Endothelial cell of umbilical vein (primary cell): ENCODE results near the gene MEIOB.

Experiments
- CTCF ChIP-seq, 2 donors: IDR thresholded peaks; 1 replicate in 1 of 2; 2 replicates in 1 of 2; pipeline ENCODE4 v1.5.1; 2011; ENCODE audit warnings: low read length in 2 of 2, mild to moderate bottlenecking in 2 of 2, moderate library complexity in 2 of 2, control low read depth in 1 of 2, inconsistent platforms in 1 of 2, low read depth in 1 of 2; ENCODE audit not compliant: insufficient read depth in 1 of 2; ENCODE audit errors: extremely low read depth in 1 of 2
- EZH2 ChIP-seq: IDR thresholded peaks from 2 replicates; pipeline ENCODE4 v1.6.1; 2012; ENCODE audit warnings: borderline replicate concordance, low read depth, mild to moderate bottlenecking, moderate library complexity, low read length, inconsistent platforms; ENCODE audit not compliant: severe bottlenecking
- FOS ChIP-seq: IDR thresholded peaks from 2 replicates; pipeline ENCODE4 v1.6.1; 2011; ENCODE audit warnings: mild to moderate bottlenecking, low read length, moderate library complexity, borderline replicate concordance; ENCODE audit not compliant: insufficient read depth
- GATA2 ChIP-seq: IDR thresholded peaks from 2 replicates; pipeline ENCODE4 v1.7.0; 2011; ENCODE audit warnings: low read depth, mild to moderate bottlenecking, moderate library complexity, mixed read lengths, low read length; ENCODE audit not compliant: insufficient read length, insufficient read depth
- JUN ChIP-seq: IDR thresholded peaks from 2 replicates; pipeline ENCODE4 v1.6.1; 2011; ENCODE audit warnings: borderline replicate concordance, low read depth; ENCODE audit not compliant: insufficient read length, insufficient read depth
- MYC ChIP-seq: IDR thresholded peaks from one replicate; pipeline ENCODE4 v1.6.1; 2011; ENCODE audit warnings: mild to moderate bottlenecking, low read depth, low read length
- POLR2A ChIP-seq: IDR thresholded peaks from 2 replicates; pipeline ENCODE4 v1.6.1; 2012; ENCODE audit warnings: low read depth, mild to moderate bottlenecking, control low read depth, low read length
- POLR2AphosphoS5 ChIP-seq: IDR thresholded peaks from 2 replicates; pipeline ENCODE4 v1.6.1; 2012; ENCODE audit warnings: low read depth, mild to moderate bottlenecking, control low read depth, low read length, moderate library complexity; ENCODE audit not compliant: insufficient read depth

DNA sequence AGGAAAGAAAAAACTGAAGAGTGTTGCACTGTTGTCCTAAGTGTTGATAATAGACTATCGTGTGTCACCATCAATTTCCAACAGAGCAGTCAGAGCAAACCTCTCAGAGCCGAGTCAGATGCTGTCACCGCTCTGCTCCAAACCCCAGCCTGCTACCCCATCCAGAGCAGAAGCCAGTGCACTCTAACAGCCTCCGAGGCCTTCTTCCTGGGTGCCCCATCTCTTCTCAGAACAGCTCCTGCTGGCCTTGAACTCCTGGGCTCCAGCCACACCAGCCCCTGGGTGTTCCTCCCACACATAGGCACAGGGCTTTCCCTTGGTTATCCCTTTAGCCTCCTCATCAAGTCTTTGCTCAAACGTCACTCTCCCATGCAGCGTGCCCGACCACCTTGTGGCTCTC is 21.0 kb downstream of the MEIOB start:
- TF ChIP-seq GATA2 (no peak), CTCF (IDR thresholded peaks at IDR 0.05; ENCODE audit: extremely low read depth in 1 of 2, insufficient read depth in 1 of 2, low read depth in 1 of 2, low read length in 2 of 2) (no peak), MYC (no peak), JUN (no peak), POLR2A (no peak), EZH2 (no peak), POLR2AphosphoS5 (no peak), FOS (no peak)
